ENCODE results near the gene ZNF791.
"Not testable (repeated sequence)": the region's sequence is repeated elsewhere in the genome, so short reads cannot be mapped to it uniquely, and the experiment has no call there.

Gene ZNF791

DNA sequence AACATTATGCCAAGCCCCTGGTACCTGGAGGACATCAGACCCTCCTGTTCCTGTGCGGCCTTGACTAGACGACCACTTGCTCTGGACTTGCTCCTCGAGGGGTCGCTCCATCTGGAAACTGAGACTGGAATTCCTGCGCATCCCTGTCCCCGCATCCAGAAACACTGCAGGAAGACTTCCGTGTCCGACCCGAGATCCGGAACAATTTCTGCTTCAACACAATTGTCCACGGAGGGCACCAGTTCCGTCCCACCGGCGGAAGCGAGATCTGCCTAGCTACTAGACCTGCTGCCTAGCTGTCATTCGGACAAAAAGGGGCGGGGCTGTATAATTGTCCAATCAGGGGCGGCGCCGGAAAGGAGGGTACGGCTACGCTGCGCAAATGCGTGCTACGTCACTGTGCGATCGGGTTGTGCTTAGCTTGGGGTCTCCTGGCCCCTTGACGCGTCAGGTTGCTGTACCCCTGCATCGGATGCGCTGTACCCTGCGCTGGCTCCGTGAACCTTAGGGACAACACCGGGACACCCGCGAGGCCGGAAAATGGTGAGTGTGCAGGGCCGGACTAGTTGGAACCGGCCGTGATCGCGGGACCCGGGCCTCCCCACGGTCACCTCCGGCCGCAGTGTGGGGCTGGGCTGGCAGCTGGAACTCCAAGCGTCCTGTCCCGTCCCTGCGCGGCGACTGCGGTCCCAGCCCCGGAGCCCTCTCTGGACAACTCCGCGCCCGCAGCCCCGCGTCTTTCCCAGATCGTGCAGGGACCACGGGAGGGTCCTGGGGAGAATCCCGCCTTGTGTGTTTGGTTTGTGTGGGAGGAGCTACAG lies at the start of gene ZNF791, which contains the start of gene ZNF490:
Gene ZNF791 (plus strand): TSS at position 381 of the 821 bp plus-strand sequence. CDS start 160 bp downstream, at position 541.
Gene ZNF490 (minus strand): TSS at position 274 of the 821 bp plus-strand sequence. CDS start 133 bp downstream, at position 141.
- in situ Hi-C loops (cut with MboI; ENCODE audit: low sequenced_read_pairs), result no loop called here

DNA sequence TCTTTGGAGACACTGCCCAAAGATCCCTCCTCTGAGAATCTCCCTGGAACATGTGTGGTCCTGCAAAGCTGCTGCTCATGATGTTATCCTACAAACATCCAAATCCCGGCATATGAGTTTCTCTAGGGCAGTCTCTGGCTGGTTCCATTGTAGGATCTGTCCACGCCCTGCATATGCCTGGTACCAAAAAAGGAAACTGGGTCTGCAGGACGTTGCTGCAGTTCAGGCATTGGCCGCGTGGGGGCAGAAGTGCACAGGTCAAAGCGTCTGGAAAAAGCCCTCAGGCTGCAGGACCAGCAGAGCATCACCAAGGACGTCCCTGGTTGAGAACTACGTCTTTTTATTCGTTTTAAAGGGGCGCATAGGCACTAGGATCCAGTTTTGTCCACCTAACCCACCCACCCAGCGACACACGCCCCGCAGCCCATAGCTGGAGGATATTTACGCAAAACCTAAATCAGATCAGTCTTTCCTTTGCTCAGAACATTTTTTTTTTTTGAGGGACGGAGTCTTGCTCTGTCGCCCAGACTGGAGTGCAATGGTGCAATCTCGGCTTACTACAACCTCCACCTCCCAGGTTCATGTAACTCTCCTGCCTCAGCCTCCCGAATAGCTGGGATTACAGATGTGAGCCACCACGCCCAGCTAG lies 46.6 kb upstream of the ZNF791 start:
- in situ Hi-C loops (cut with MboI; ENCODE audit: low sequenced_read_pairs), result no loop called here

DNA sequence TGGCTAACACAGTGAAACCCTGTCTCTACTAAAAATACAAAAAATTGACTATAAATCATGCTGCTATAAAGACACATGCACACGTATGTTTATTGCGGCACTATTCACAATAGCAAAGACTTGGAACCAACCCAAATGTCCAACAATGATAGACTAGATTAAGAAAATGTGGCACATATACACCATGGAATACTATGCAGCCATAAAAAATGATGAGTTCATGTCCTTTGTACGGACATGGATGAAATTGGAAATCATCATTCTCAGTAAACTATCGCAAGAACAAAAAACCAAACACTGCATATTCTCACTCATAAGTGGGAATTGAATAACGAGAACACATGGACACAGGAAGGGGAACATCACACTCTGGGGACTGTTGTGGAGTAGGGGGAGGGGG lies 44.3 kb upstream of the ZNF791 start:
- in situ Hi-C loops (cut with MboI; ENCODE audit: low sequenced_read_pairs), result not testable (repeated sequence)

DNA sequence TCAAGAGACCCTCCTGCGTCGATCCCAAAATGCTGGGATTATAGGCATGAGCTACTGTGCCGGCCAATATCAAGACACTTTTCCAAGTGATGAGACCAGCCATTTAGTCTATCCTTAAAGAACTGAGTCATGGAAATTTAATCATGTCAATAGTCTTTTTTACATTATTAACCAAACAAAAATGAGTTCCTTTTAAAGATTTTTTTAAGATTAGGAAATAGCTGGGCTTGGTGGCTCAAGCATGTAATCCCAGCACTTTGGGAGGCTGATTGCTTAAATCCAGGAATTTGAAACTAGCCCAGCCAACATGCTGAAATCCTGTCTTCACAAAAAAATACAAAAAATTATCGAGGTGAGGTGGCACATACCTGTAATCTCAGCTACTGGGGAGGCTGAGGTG lies 42.8 kb upstream of the ZNF791 start:
- in situ Hi-C loops (cut with MboI; ENCODE audit: low sequenced_read_pairs), result no loop called here

DNA sequence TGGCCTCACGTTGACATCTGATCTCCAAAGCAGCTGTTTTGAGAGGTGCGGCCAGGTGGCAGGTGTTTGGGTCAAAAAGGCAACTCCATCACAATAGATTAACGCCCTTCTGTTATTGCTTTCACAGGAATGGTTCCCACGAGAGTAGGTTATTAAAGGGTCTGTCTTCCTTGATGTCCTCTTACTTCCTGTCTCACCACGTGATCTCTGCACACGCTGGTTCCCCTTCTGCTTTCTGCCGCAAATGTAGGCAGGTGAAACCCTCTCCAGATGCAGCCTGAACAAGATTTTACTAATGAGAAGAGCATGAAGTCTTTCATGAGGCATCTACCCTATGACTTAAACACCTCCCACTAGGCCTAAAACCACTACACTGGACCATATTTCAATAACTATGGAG lies 36.7 kb upstream of the ZNF791 start:
- in situ Hi-C loops (cut with MboI; ENCODE audit: low sequenced_read_pairs), result no loop called here

DNA sequence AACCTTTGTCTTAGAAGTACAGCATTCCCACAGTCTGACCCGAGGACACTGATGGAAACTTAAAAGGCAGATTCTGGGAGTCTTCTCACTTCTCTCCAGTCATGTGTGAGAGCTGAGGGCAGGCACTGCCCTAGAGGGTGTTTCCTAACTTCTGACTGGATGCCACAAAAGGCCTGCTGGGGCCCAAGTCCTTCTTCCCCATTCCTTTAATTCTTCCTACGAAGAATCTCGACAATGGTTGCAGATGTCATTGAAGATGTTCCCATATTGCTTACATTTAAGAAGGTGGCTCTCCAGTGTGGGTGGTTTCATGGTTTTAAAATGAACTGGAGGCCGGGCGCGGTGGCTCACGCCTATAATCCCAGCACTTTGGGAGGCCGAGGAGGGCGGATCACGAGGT lies 32.1 kb upstream of the ZNF791 start:
- in situ Hi-C loops (cut with MboI; ENCODE audit: low sequenced_read_pairs), result no loop called here

DNA sequence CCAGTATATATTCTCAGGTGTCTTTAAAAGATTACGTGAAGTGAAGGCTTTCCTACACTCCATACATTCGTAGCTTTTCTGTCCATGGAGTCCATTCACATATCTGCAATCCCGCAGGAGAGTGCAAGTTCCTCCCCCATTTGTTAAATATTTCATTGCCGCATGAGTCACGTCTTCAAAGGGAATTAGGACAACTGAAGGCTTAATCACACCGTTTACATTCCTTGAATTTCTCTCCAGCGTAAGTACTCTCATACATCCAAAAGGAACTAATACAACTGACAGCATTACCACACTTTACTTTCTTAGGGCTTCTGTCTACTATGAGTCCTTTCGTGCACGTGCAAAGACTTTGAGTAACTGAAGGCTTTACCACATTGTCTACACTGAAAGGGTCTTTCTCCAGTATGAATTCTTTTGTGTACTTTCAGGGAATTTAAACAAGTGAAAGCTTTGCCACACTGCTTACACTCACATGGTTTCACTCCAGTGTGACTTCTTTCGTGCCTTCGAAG lies 30.5 kb upstream of the ZNF791 start:
- in situ Hi-C loops (cut with MboI; ENCODE audit: low sequenced_read_pairs), result no loop called here

DNA sequence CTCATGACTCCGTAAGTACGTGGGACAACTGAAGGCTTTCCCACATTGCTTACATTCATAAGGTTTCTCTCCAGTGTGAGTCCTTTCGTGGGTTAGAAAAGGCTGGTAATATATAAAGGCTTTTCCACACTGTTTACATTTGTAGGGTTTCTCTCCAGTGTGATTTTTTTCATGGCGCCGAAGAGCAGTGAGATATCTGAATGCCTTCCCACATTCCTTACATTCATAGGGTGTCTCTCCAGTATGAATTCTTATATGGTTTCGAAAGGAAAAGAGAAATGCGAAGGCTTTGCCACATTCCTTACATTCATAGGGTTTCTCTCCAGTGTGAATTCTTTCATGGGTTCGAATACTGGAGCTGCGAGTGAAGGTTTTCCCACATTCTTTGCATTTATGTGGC lies 29.6 kb upstream of the ZNF791 start:
- in situ Hi-C loops (cut with MboI; ENCODE audit: low sequenced_read_pairs), result no loop called here

DNA sequence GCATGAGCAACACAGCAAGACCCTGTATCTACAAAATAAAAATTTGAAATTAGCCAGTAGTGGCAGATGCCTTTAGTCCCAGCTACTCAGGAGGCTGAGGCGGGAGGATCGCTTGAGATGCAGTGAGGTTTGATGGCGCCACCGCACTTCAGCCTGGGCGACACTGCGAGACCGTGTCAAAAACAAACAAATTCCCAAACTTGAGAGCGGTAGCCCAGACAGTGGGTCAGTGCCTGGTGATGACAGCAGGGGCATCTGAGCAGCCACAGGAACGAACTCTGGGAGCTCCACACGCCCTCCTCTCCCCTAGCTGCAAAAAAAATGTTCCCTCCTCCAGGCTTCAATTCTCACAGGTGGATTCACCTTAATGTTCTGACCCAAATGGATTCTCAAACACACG lies 14.2 kb upstream of the ZNF791 start:
- in situ Hi-C loops (cut with MboI; ENCODE audit: low sequenced_read_pairs), result no loop called here

DNA sequence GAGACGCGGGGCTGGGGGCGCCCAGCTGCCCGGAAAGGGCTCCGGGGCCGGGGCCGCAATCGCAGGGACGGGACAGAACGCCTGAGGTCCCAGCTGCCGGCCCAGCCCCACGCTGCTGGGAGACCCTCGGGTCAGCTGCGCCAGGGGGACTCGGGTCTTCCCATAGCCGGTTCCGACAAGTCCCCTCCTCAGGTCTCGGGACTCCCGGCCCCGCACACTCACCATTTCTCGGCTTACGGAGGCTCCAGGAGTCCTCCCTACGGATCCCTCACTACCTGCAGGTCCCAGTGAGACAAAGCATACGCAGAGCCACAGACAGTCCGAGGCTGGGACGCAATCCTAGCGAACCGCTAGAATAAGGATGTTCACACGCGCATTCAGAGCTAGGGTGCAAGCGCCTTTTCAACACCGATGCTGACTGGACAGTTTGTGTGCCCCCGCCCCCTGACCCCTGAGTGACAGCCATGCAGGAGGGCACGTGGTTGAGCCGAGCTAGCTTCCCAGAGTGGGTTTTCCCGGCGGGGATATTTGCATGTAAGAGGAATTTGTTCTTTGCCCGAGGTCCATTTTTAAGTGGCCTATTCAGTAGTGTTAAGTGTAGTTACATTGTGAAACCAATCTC lies 13.7 kb upstream of the ZNF791 start:
- in situ Hi-C loops (cut with MboI; ENCODE audit: low sequenced_read_pairs), result no loop called here

DNA sequence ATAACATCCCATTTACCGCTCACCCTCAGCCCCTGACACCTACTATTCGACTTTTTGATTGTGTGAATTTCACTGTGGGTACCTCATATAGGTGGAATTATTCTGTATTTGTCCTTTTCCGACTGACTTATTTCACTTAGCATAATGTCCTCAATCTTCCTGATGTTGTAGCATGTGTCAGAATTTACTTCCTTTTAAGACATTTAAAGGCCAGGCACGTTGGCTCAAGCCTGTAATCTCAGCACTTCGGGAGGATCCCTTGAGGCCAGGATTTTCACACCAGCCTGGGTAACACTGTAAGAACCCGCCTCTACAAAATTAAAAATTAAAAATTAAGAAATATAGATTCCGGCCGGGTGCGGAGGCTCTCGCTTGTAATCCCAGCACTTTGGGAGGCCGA lies 13.1 kb upstream of the ZNF791 start:
- in situ Hi-C loops (cut with MboI; ENCODE audit: low sequenced_read_pairs), result no loop called here

DNA sequence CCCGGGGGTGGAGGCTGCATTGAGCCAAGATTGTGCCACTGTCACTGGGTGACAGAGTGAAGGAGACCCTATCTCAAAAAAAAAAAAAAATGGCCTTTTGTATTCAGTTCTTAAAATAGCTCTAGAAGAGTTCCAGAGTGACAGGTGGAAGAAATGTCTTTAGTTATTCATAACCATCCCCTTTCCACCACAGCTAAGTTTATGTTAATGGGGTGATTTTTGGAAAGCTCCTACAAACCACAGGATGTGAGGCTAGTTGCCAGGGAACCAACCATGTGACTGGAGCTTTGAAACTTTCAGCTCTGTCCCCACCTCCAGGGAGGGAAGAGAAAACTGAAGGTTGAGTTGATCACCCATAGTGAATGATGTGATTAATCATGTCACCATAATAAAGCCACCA lies 7.0 kb upstream of the ZNF791 start:
- in situ Hi-C loops (cut with MboI; ENCODE audit: low sequenced_read_pairs), result no loop called here

DNA sequence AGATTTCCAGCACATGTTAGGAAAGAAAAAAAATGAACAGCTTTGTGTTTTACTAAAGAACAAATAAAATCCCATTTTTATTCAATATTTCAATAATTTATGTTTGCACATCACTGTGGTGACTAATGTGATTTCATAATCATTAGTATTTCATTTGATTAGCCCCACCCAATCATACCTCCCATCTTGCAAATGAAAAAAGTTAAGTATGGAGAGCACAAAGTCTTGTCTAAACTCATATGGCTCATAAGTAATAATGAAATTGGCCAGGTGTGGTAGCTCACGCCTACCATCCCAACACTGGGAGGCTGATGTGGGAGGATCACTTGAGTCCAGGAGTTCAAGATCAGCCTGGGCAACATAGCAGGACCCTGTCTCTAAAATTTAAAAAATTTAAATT lies 3.9 kb upstream of the ZNF791 start:
- in situ Hi-C loops (cut with MboI; ENCODE audit: low sequenced_read_pairs), result no loop called here

DNA sequence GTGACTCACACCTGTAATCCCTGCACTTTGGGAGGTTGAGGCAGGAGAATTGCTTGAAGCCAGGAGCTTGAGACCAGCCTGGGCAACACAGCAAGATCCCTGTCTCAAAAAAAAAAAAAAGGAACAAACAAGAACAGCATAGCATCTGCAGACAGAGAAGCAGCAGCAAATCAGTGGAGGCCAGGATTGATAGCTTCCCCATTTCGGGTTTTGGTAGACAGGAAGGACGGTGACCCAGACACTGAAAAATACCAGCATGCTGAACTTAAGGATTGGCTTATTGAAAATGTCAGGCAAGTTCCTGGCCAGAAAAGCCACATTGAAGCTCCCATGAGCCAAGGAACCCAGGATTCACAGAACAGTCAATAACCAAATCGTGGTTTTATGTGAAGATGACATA lies 3.1 kb upstream of the ZNF791 start:
- in situ Hi-C loops (cut with MboI; ENCODE audit: low sequenced_read_pairs), result no loop called here

DNA sequence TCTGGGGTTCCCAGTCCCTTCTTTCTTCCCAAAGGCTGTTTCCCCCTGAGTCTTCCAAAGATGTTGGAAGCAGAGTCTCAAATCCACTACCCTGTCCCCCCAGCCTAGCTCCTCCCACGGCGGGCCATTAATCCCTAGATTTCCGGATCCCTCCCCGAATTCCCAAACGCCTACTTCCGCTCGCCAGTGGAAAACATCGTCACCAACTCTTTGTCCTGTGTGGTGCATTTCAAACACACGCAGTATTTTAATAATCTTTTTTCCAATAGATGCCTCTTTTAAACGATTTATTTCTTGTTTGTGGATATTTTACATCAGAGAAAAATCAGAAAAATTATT lies 610 bp downstream of the ZNF791 start:
- in situ Hi-C loops (cut with MboI; ENCODE audit: low sequenced_read_pairs), result no loop called here

DNA sequence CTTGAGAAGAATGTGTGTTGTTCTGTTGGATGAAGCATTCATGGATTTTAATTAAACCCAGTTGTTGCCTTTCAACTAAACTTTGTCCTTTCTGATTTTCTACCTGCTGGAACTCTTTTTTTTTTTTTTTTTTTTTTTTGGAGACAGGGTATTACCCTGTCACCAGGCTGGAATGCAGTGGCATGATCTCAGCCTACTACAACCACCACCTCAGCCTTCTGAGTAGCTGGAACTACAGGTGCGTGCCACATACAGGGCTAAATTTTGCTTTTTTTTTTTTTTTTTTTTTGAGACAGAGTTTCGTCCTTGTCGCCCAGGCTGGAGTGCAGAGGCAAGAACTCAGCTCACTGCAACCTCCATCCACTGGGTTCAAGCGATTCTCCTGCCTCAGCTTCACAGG lies 6.9 kb downstream of the ZNF791 start:
- in situ Hi-C loops (cut with MboI; ENCODE audit: low sequenced_read_pairs), result no loop called here

DNA sequence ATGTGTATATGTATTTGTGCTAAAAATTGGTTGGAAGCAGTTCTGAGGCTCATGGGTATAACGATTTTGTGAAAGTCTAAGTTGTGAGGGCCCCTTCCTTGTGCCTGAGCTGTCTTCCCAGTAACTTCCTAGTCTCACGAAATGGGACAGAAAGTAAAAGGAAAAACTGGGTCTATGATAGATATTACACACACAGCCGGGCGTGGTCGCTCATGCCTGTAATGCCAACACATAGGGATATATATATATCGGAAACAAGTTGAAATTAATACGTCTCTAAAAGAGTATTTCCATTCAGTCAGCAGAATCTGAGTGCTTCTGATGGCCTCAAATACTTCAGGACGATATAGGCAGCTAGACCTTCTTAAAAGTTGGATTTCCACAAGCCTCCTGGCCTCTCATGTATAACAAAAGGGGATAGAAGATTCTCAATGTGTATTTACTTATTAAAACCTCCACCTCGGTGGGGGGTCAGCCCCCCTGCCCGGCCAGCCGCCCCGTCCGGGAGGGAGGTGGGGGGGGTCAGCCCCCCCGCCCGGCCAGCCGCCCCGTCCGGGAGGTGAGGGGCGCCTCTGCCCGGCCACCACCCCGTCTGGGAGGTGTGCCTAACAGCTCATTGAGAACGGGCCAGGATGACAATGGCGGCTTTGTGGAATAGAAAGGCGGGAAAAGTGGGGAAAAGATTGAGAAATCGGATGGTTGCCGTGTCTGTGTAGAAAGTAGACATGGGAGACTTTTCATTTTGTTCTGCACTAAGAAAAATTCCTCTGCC lies 10.7 kb downstream of the ZNF791 start:
- in situ Hi-C loops (cut with MboI; ENCODE audit: low sequenced_read_pairs), result not testable (repeated sequence)

DNA sequence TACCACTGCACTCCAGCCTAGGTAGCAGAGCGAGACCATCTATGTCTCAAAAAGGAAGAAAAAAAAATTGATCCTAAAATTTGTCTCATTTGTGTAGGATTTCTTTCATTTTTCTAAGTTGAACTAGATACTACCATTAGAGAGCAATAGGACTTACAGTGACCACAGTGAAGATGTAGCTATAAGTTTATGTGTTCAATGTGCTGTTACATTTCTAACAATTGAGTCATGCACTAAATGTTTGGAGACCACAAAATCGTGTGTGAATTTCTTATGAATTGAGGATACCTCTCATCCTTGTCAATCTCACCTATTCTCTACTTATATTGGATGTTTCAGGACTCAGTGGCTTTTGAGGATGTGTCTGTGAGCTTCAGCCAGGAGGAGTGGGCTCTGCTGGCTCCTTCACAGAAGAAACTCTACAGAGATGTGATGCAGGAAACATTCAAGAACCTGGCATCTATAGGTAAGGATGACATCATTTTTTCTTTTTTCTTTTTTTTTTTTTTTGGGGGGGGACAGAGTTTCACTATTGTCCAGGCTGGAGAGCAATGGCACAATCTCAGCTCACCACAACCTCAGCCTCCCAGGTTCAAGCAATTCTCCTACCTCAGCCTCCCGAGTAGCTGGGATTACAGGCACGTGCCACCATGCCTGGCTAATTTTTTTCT lies 12.8 kb downstream of the ZNF791 start:
- in situ Hi-C loops (cut with MboI; ENCODE audit: low sequenced_read_pairs), result no loop called here

DNA sequence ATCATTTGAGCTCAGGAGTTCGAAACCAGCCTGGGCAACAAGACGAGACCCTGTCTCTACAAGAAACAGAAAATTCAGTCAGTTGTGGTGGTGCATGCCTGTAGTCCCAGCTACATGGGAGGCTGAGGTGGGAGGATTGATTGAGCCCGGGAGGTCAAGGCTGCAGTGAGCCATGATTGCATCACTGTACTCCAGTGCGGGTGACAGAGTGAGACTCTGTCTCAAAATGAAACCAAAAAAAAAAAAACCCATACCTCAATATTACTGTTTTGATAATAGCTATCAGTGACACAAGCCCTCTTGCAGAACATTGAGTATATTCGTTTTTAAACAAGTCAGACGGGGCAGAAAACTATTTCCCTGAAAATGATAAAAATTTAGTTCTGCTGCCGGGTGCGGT lies 16.2 kb downstream of the ZNF791 start:
- in situ Hi-C loops (cut with MboI; ENCODE audit: low sequenced_read_pairs), result no loop called here
